ENCODE measurements around the gene IQCE. TPM values are rescaled to one million over a fixed set of nuclear protein-coding genes. Genes with fewer than 3 reads are reported as not detected.
A peak's percentile ranks its signal among the peaks of the same experiment; 100 is the strongest.

The IQCE gene
- total and polyA plus RNA-seq, 2 donors (not counting 1 experiment from before 2014, with no cell fraction given), result 5.3 to 8.3 TPM

- Histone ChIP-seq H3K4me1 (ENCODE audit: control insufficient read depth, extremely low read depth, insufficient read depth, low read length) (peaks cover 25% of the 10 kb centered on the region), H3K9me3 (ENCODE audit: control insufficient read depth, insufficient read depth, low read depth, low read length) (no peaks in the 10 kb centered on the region), H3K9ac (ENCODE audit: insufficient read depth, low read length) (no peak overlapping the region), H2AFZ (ENCODE audit: low read length) (no peak overlapping the region), H3K27me3 (ENCODE audit: control insufficient read depth, insufficient read depth, low read length) (no peaks in the 10 kb centered on the region), H3K4me2 (ENCODE audit: extremely low read depth, insufficient read depth, low read length) (no peak overlapping the region), H3K36me3 (ENCODE audit: control insufficient read depth, insufficient read depth, low read length) (no peaks in the 10 kb centered on the region), H4K20me1 (ENCODE audit: control insufficient read depth, extremely low read depth, insufficient read depth, low read length) (no peaks in the 10 kb centered on the region), H3K4me3 (replicated peaks in 1 of 4; ENCODE audit: control extremely low read depth in 1 of 4, insufficient read depth in 1 of 4, low read depth in 3 of 4, low read length in 4 of 4) (no peak overlapping the region), H3K27ac (ENCODE audit: insufficient read depth, low read length) (no peak overlapping the region), H3K79me2 (ENCODE audit: control insufficient read depth, insufficient read depth, low read length) (no peaks in the 10 kb centered on the region)
- DNase-seq (ENCODE audit: low read depth in 2 of 2), result peak; percentile 56 to 82
- no peak for TF ChIP-seq CTCF (conservative IDR thresholded peaks at IDR 0.05 in 1 of 2, IDR thresholded peaks at IDR 0.05 in 1 of 2; ENCODE audit: low read depth in 1 of 2, low read length in 2 of 2)
- no peak for TF ChIP-seq EZH2 (IDR thresholded peaks at IDR 0.05; ENCODE audit: low read length, missing control alignments)
Observed at GRCh38 chr7:2527505-2528467, 31.0 kb upstream of the IQCE start.

DNA sequence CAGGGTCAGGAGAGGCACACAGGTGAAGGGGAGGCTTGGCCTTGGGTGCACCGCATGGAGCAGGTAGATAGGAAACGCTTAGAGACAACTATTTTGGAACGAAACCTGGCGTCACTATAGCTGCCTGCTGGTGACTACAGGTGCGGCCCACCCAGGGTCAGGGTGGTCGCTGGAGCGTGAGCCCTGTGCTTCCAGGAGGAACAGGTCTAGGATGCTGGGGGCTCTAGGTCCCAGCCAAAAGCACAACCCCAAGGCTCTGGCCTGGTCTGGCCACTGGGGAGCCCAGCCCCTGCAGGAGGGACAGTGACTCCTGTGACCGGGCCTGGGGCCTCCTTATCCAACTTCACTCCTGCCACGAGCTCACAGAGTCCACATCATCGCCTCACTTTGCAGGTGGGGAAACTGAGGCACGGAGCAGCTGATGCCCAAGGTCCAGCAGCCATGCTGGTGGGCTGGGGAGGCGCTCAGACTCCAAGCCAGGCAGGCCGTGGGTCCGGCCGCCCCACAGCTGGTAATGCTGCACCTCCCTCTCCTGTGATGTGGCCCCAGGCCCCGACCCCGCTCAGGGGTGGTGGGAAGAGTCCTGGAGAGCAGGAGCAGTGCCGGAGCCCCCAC is 30.2 kb upstream of the IQCE start:
- Histone ChIP-seq H3K27me3 (ENCODE audit: control insufficient read depth, insufficient read depth, low read length) (no peaks in the 10 kb centered on the region), H3K4me2 (ENCODE audit: extremely low read depth, insufficient read depth, low read length) (no peak overlapping the region), H3K4me3 (replicated peaks in 1 of 4; ENCODE audit: control extremely low read depth in 1 of 4, insufficient read depth in 1 of 4, low read depth in 3 of 4, low read length in 4 of 4) (no peak overlapping the region), H3K9ac (ENCODE audit: insufficient read depth, low read length) (no peak overlapping the region), H3K9me3 (ENCODE audit: control insufficient read depth, insufficient read depth, low read depth, low read length) (no peaks in the 10 kb centered on the region), H3K36me3 (ENCODE audit: control insufficient read depth, insufficient read depth, low read length) (no peaks in the 10 kb centered on the region), H3K4me1 (ENCODE audit: control insufficient read depth, extremely low read depth, insufficient read depth, low read length) (peaks cover 25% of the 10 kb centered on the region), H3K79me2 (ENCODE audit: control insufficient read depth, insufficient read depth, low read length) (no peaks in the 10 kb centered on the region), H3K27ac (ENCODE audit: insufficient read depth, low read length) (no peak overlapping the region), H4K20me1 (ENCODE audit: control insufficient read depth, extremely low read depth, insufficient read depth, low read length) (no peaks in the 10 kb centered on the region), H2AFZ (ENCODE audit: low read length) (no peak overlapping the region)
- no peak for DNase-seq (ENCODE audit: low read depth in 2 of 2)
- no peak for TF ChIP-seq EZH2 (IDR thresholded peaks at IDR 0.05; ENCODE audit: low read length, missing control alignments)
- TF ChIP-seq CTCF (conservative IDR thresholded peaks at IDR 0.05 in 1 of 2, IDR thresholded peaks at IDR 0.05 in 1 of 2; ENCODE audit: low read depth in 1 of 2, low read length in 2 of 2), result no peak
